Measurements from ENCODE around the gene STUB1.

The STUB1 gene

GRCh38 chr16:679814-680624 lies at the start of gene STUB1:
Gene STUB1 (plus strand): TSS chr16:680410. CDS start chr16:680526, 116 bp downstream.
- no peak for DNase-seq (ENCODE audit: extremely low read depth, low read depth)
- no peak for TF ChIP-seq CTCF (IDR thresholded peaks at IDR 0.05; ENCODE audit: low read depth, low read length, missing control alignments)

GRCh38 chr16:630815-631405 lies 49.3 kb upstream of the STUB1 start, which contains the start of gene WFIKKN1:
Gene WFIKKN1 (plus strand): TSS chr16:630985. CDS start chr16:631254, 269 bp downstream.
- no peak within 1 kb of the TSS for H3K4me3 ChIP-seq (replicated peaks; ENCODE audit: low read depth, low read length)
- DNase-seq (ENCODE audit: extremely low read depth, low read depth): no peak
- no peak for TF ChIP-seq CTCF (IDR thresholded peaks at IDR 0.05; ENCODE audit: low read depth, low read length, missing control alignments)

More at GRCh38 chr16:679814-680624, at the start of gene STUB1:
- peak within 1 kb of the TSS; percentile 83 for H3K4me3 ChIP-seq (replicated peaks; ENCODE audit: low read depth, low read length)

- no peak overlapping the region for H3K4me3 ChIP-seq (replicated peaks; ENCODE audit: low read depth, low read length)
- no peak for DNase-seq (ENCODE audit: extremely low read depth, low read depth)
- no peak for TF ChIP-seq CTCF (IDR thresholded peaks at IDR 0.05; ENCODE audit: low read depth, low read length, missing control alignments)
Observed at GRCh38 chr16:631808-632358, 48.3 kb upstream of the STUB1 start.

GRCh38 chr16:632486-633335 lies 47.5 kb upstream of the STUB1 start:
- DNase-seq (ENCODE audit: extremely low read depth, low read depth): no peak
- no peak for TF ChIP-seq CTCF (IDR thresholded peaks at IDR 0.05; ENCODE audit: low read depth, low read length, missing control alignments)
- no peak overlapping the region for H3K4me3 ChIP-seq (replicated peaks; ENCODE audit: low read depth, low read length)

GRCh38 chr16:633336-634050 lies 46.7 kb upstream of the STUB1 start:
- no peak for DNase-seq (ENCODE audit: extremely low read depth, low read depth)
- no peak overlapping the region for H3K4me3 ChIP-seq (replicated peaks; ENCODE audit: low read depth, low read length)
- TF ChIP-seq CTCF (IDR thresholded peaks at IDR 0.05; ENCODE audit: low read depth, low read length, missing control alignments): no peak

All from HFF-Myc (cell line).